A673 (cell line): ENCODE measurements around the gene OR2F2. TPM values are rescaled to one million over a fixed set of nuclear protein-coding genes. Genes with fewer than 3 reads are reported as not detected.

Experiments
- BruUV-seq: library from RNA; stranded (reverse); fragments of 400-500 nt; replicated peaks from 2 replicates; lab custom pipeline; 2021; lab: Mats Ljungman, UMichigan
- CTCF ChIA-PET: fragments of 300-600 bp; sonication (Branson Sonifier 250); formaldehyde crosslinking; loops from one replicate; lab custom pipeline; 2022; ENCODE audit warnings: antibody characterized with exemption; lab: Charles Lee
- POLR2A ChIA-PET: fragments of 300-600 bp; sonication (Branson Sonifier 250); formaldehyde crosslinking; loops from one replicate; lab custom pipeline; 2022; ENCODE audit warnings: antibody characterized with exemption; ENCODE audit not compliant: low non-redundant PET; lab: Charles Lee
- DNase-seq: peaks from one replicate; pipeline ENCODE4 v3.0.0-alpha.2; 2015; ENCODE audit warnings: low spot score
- H3K27ac ChIP-seq: fragments of 200-600 bp; sonication (generic); 2 replicates; pipeline ENCODE4 v1.5.1; 2016; ENCODE audit warnings: mixed run types, low read depth, mild to moderate bottlenecking, mixed read lengths, antibody characterized with exemption, low read length; ENCODE audit not compliant: poor library complexity, severe bottlenecking
- H3K27me3 ChIP-seq: fragments of 200-600 bp; sonication (generic); replicated peaks from 2 replicates; pipeline ENCODE4 v1.6.1; 2017; ENCODE audit warnings: mixed run types, low read depth, mild to moderate bottlenecking, mixed read lengths, antibody characterized with exemption, low read length; ENCODE audit not compliant: insufficient read depth, poor library complexity
- H3K36me3 ChIP-seq: fragments of 200-600 bp; sonication (generic); 2 replicates; pipeline ENCODE4 v1.6.1; 2016; ENCODE audit warnings: mixed run types, mild to moderate bottlenecking, mixed read lengths, antibody characterized with exemption, low read length; ENCODE audit not compliant: insufficient read depth, poor library complexity, severe bottlenecking
- H3K4me1 ChIP-seq: fragments of 200-600 bp; sonication (generic); 2 replicates; pipeline ENCODE4 v1.6.1; 2017; ENCODE audit warnings: mixed run types, mild to moderate bottlenecking, mixed read lengths, antibody characterized with exemption, low read length; ENCODE audit not compliant: insufficient read depth, poor library complexity, severe bottlenecking
- H3K4me3 ChIP-seq: fragments of 200-600 bp; sonication (generic); 2 replicates; pipeline ENCODE4 v1.5.1; 2016; ENCODE audit warnings: low read depth, mixed run types, mild to moderate bottlenecking, mixed read lengths, low read length; ENCODE audit not compliant: poor library complexity, severe bottlenecking
- H3K9me3 ChIP-seq: fragments of 200-600 bp; sonication (generic); 2 replicates; pipeline ENCODE4 v1.6.1; 2016; ENCODE audit warnings: mixed run types, low read depth, mild to moderate bottlenecking, mixed read lengths, antibody characterized with exemption, low read length; ENCODE audit not compliant: poor library complexity, severe bottlenecking
- EZH2 ChIP-seq: fragments of 200-600 bp; sonication (generic); IDR thresholded peaks from 2 replicates; pipeline ENCODE4 v1.6.1; 2017; ENCODE audit warnings: borderline replicate concordance, low read depth, mild to moderate bottlenecking, mixed read lengths, antibody characterized with exemption, low read length; ENCODE audit not compliant: poor library complexity, severe bottlenecking
- intact Hi-C: fragments of 100-400 bp; cut with micrococcal nuclease; formaldehyde crosslinking; loops from one replicate; pipeline ENCODE4 v1.10.0; 2022; ENCODE audit not compliant: unreplicated experiment
- total RNA-seq: library from RNA; stranded (reverse); gene quantifications from 2 replicates; pipeline ENCODE4 v1.2.3, GENCODE V29; 2021
- TF ChIP-seq, protein P1 (sequence below): fragments of 300-800, 200-600 bp; sonication (generic); conservative IDR thresholded peaks from 2 replicates; pipeline ENCODE4 v1.5.1; 2017; ENCODE audit warnings: low read depth, mild to moderate bottlenecking, antibody characterized with exemption, low read length, moderate library complexity, mixed read lengths

OR2F2 gene
- total RNA-seq, 1 experiment from 2014 or later, result not detected

- ChIA-PET POLR2A (no interaction called here), CTCF (no interaction called here)
- no TSS peak for BruUV-seq
- intact Hi-C loops, result no loop called here
- DNase-seq, result no peak
- Histone ChIP-seq H3K27ac (no peak overlapping the region), H3K4me3 (no peak overlapping the region), H3K4me1 (no peaks in the 10 kb centered on the region), H3K27me3 (no peaks in the 10 kb centered on the region), H3K9me3 (no peaks in the 10 kb centered on the region), H3K36me3 (no peaks in the 10 kb centered on the region)
- TF ChIP-seq EZH2, result no peak
- TF ChIP-seq, protein P1, sequence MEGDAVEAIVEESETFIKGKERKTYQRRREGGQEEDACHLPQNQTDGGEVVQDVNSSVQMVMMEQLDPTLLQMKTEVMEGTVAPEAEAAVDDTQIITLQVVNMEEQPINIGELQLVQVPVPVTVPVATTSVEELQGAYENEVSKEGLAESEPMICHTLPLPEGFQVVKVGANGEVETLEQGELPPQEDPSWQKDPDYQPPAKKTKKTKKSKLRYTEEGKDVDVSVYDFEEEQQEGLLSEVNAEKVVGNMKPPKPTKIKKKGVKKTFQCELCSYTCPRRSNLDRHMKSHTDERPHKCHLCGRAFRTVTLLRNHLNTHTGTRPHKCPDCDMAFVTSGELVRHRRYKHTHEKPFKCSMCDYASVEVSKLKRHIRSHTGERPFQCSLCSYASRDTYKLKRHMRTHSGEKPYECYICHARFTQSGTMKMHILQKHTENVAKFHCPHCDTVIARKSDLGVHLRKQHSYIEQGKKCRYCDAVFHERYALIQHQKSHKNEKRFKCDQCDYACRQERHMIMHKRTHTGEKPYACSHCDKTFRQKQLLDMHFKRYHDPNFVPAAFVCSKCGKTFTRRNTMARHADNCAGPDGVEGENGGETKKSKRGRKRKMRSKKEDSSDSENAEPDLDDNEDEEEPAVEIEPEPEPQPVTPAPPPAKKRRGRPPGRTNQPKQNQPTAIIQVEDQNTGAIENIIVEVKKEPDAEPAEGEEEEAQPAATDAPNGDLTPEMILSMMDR, result no peak
These were observed 45.9 kb downstream of the OR2F2 start for GRCh38 chr7:143980746-143981510.

GRCh38 chr7:143983960-143984359, 48.9 kb downstream of the OR2F2 start:
- BruUV-seq, result no TSS peak
- no peak overlapping the region for H3K27ac ChIP-seq
- DNase-seq, result no peak
- H3K27me3 ChIP-seq, result no peaks in the 10 kb centered on the region
- H3K4me1 ChIP-seq, result no peaks in the 10 kb centered on the region
- no peaks in the 10 kb centered on the region for H3K36me3 ChIP-seq
- ChIA-PET CTCF (no interaction called here), POLR2A (no interaction called here)
- intact Hi-C loops, result no loop called here
- no peaks in the 10 kb centered on the region for H3K9me3 ChIP-seq
- H3K4me3 ChIP-seq, result no peak overlapping the region
- TF ChIP-seq, protein P1, result no peak
- no peak for TF ChIP-seq EZH2

Other genes with a start within 250 kb of the OR2F2 start
- 0.17 TPM in 1 of 2 replicates, not detected in the other for gene CTAGE6, start 177.5 kb upstream of the OR2F2 start, total RNA-seq
- 38.6 and 44.5 TPM in 2 replicates for gene TCAF1, start 33.1 kb upstream of the OR2F2 start, total RNA-seq
- gene OR2F1, start 19.6 kb downstream of the OR2F2 start, total RNA-seq, result not detected in 2 replicates
- gene OR6B1, start 65.1 kb downstream of the OR2F2 start, total RNA-seq, result not detected in 2 replicates
- not detected in 2 replicates for gene OR2A5, start 113.7 kb downstream of the OR2F2 start, total RNA-seq
- gene OR2A25, start 134.6 kb downstream of the OR2F2 start, total RNA-seq, result not detected in 2 replicates
- gene OR2A12, start 151.0 kb downstream of the OR2F2 start, total RNA-seq, result not detected in 2 replicates
- gene OR2A2, start 174.3 kb downstream of the OR2F2 start, total RNA-seq, result not detected in 2 replicates
- not detected in 2 replicates for gene OR2A14, start 187.9 kb downstream of the OR2F2 start, total RNA-seq
- gene CTAGE4, start 248.2 kb downstream of the OR2F2 start, total RNA-seq, result not detected in 2 replicates